ENCODE results near the gene LHFPL3. TPM values are rescaled to one million over a fixed set of nuclear protein-coding genes. Genes with fewer than 3 reads are reported as not detected.
"Not testable (repeated sequence)": the region's sequence is repeated elsewhere in the genome, so short reads cannot be mapped to it uniquely, and the experiment has no call there.

LHFPL3 gene
- total RNA-seq, 4 donors from 2014 or later = not detected

DNA sequence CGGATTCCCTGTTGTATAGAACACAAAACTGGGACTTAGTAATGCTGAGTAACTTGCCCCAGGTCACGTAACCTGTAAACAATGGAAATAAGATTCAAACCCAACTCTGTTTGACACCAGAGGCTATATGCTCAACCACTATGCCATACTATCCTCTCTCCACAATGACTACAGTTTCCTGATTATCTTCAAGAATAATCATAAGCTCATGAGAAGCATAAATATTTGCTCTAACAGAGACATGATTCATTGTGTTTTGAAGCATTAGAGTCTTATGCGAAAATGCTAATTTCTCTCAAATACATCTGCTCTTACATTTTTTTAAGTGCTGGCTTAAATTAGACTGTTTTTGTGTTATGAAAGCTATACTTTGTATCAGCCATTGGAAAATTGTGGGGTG is 241.3 kb downstream of the LHFPL3 start:
- H3K36me3 ChIP-seq = no peaks in the 10 kb centered on the region
- H3K4me1 ChIP-seq = no peaks in the 10 kb centered on the region
- DNase-seq (ENCODE audit: extremely low spot score) = no peak
- H3K27me3 ChIP-seq = no peaks in the 10 kb centered on the region
- TF ChIP-seq, protein P1, sequence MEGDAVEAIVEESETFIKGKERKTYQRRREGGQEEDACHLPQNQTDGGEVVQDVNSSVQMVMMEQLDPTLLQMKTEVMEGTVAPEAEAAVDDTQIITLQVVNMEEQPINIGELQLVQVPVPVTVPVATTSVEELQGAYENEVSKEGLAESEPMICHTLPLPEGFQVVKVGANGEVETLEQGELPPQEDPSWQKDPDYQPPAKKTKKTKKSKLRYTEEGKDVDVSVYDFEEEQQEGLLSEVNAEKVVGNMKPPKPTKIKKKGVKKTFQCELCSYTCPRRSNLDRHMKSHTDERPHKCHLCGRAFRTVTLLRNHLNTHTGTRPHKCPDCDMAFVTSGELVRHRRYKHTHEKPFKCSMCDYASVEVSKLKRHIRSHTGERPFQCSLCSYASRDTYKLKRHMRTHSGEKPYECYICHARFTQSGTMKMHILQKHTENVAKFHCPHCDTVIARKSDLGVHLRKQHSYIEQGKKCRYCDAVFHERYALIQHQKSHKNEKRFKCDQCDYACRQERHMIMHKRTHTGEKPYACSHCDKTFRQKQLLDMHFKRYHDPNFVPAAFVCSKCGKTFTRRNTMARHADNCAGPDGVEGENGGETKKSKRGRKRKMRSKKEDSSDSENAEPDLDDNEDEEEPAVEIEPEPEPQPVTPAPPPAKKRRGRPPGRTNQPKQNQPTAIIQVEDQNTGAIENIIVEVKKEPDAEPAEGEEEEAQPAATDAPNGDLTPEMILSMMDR (IDR thresholded peaks at IDR 0.05) = no peak
- TF ChIP-seq POLR2A (IDR thresholded peaks at IDR 0.05; ENCODE audit: low read depth) (no peak), EP300 (IDR thresholded peaks at IDR 0.05) (no peak), POLR2AphosphoS5 (IDR thresholded peaks at IDR 0.05) (no peak)
- WGBS = 67% methylated on average over 3 of the region's 3 CpGs
- intact Hi-C loops (cut with DNase I) = no loop called here
- no peak overlapping the region for H3K27ac ChIP-seq (replicated peaks in 1 of 4)
- no peak overlapping the region for H3K4me3 ChIP-seq
- no peaks in the 10 kb centered on the region for H3K9me3 ChIP-seq

DNA sequence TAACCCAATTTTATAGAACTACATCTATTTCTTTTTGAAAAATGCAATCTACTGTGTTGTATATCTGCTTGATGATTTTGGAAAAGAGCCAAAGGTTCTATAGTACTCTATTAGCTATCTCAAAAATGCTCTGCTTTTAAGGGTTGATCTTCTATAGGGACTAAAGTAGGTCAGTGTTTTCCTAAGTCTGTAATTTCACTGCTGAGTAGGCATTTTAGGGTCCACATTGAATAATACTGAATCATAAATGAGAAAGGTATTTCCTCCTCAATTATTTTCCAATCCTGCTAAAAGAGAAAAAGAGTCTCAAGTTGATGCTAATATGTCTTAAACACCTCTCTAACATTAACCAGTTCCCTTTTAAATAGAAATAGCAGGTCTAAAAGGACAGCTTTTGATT is 244.2 kb downstream of the LHFPL3 start:
- Histone ChIP-seq H3K4me1 (no peaks in the 10 kb centered on the region), H3K27me3 (no peaks in the 10 kb centered on the region), H3K27ac (replicated peaks in 1 of 4) (no peak overlapping the region), H3K4me3 (no peak overlapping the region), H3K36me3 (no peaks in the 10 kb centered on the region), H3K9me3 (no peaks in the 10 kb centered on the region)
- intact Hi-C loops (cut with DNase I) = no loop called here
- no peak for TF ChIP-seq POLR2AphosphoS5 (IDR thresholded peaks at IDR 0.05)
- TF ChIP-seq EP300 (IDR thresholded peaks at IDR 0.05) = no peak
- TF ChIP-seq POLR2A (IDR thresholded peaks at IDR 0.05; ENCODE audit: low read depth) = no peak
- TF ChIP-seq, protein P1 (IDR thresholded peaks at IDR 0.05) = no peak
- DNase-seq (ENCODE audit: extremely low spot score) = no peak

DNA sequence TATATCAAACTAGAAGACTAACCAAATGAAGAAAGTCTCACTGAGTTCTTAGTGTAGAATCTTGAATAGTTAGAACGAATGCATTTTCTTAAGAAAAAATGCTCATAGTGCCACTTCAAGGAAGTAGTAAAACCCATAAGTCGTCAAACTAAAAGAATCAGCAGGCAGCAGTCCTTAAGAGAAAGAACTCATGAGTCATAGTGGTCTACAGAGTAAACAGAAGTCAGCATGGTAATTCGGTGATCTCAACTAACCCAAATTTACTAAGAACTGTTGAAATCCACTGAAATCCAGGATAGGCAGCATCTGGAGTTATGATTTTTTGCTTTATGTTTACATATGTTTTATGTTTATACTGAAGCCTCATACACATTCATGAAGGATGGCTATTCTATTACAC is 256.2 kb downstream of the LHFPL3 start:
- Histone ChIP-seq H3K27me3 (no peaks in the 10 kb centered on the region), H3K4me3 (no peak overlapping the region), H3K4me1 (no peaks in the 10 kb centered on the region), H3K27ac (replicated peaks in 1 of 4) (no peak overlapping the region), H3K9me3 (peaks cover 0 to 4% (median 0%) of the 10 kb centered on the region in 4 donors), H3K36me3 (no peaks in the 10 kb centered on the region)
- DNase-seq (ENCODE audit: extremely low spot score) = no peak
- WGBS = 59% methylated on average over 3 of the region's 3 CpGs
- TF ChIP-seq EP300 (IDR thresholded peaks at IDR 0.05) (no peak), POLR2A (IDR thresholded peaks at IDR 0.05; ENCODE audit: low read depth) (no peak), POLR2AphosphoS5 (IDR thresholded peaks at IDR 0.05) (no peak)
- TF ChIP-seq, protein P1 (IDR thresholded peaks at IDR 0.05) = no peak
- intact Hi-C loops (cut with DNase I) = no loop called here

DNA sequence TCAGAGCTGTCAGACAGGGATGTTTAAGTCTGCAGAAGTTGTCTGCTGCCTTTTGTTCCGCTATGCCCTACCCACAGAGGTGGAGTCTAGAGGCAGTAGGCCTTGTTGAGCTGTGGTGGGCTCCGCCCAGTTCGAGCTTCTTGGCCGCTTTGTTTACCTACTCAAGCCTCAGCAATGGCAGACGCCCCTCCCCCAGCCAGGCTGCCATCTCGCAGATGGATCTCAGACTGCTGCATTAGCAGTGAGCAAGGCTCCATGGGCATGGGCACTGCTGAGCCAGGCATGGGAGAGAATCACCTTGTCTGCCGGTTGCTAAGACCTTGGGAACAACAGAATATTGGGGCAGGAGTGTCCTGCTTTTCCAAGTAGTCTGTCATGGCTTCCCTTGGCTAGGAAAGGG is 267.2 kb downstream of the LHFPL3 start:
- intact Hi-C loops (cut with DNase I); H3K4me1 ChIP-seq; H3K36me3 ChIP-seq; H3K27me3 ChIP-seq; DNase-seq (ENCODE audit: extremely low spot score); H3K9me3 ChIP-seq; H3K4me3 ChIP-seq; H3K27ac ChIP-seq (replicated peaks in 1 of 4): not testable (repeated sequence)
- 78% methylated on average over 7 of the region's 7 CpGs for WGBS

DNA sequence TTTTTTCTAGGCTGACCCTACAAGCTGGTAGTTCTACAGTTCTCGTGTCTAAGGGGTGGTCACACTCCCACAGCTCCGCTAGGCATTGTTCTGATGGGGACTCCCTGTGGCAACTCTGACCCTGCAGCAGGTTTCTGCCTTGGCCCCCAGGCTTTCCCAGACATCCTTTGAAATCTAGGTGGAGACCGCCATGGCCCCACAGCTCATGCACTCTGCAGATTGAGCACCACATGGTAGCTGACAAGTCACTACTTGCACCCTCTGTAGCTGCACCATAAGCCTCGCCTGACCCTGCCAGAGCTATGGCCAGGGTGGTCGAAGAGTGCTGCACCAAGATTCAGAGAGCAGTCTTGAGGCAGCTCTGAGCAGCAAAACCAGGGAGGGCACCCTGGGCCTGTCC is 275.6 kb downstream of the LHFPL3 start:
- no peak overlapping the region for H3K27ac ChIP-seq (replicated peaks in 1 of 4)
- WGBS = 92% methylated on average over 3 of the region's 5 CpGs
- no peaks in the 10 kb centered on the region for H3K27me3 ChIP-seq
- intact Hi-C loops (cut with DNase I) = no loop called here
- no peaks in the 10 kb centered on the region for H3K9me3 ChIP-seq
- H3K4me1 ChIP-seq = no peaks in the 10 kb centered on the region
- H3K4me3 ChIP-seq = no peak overlapping the region
- DNase-seq (ENCODE audit: extremely low spot score) = no peak
- TF ChIP-seq, protein P1 (IDR thresholded peaks at IDR 0.05) = no peak
- TF ChIP-seq POLR2A (IDR thresholded peaks at IDR 0.05; ENCODE audit: low read depth) = no peak
- TF ChIP-seq POLR2AphosphoS5 (IDR thresholded peaks at IDR 0.05) = no peak
- TF ChIP-seq EP300 (IDR thresholded peaks at IDR 0.05) = no peak
- H3K36me3 ChIP-seq = no peaks in the 10 kb centered on the region

All from esophagus muscularis mucosa (tissue), 4 donors.